Stimulated activated CD4-positive, alpha-beta T cell treated with anti-CD3 and anti-CD28 coated beads, Interleukin-1b, Interleukin-23, amount 100 ng/mL, for 48 hours (primary cell): ENCODE data around the gene SLC23A2.

Source experiments
- DNase-seq: peaks from one replicate; pipeline ENCODE4 v3.0.0-alpha.2; 2020

SLC23A2 gene

GRCh38 chr20:4811661-4812181 lies 189.6 kb downstream of the SLC23A2 start:
- DNase-seq = peak; percentile 37

GRCh38 chr20:4811257-4811656 lies 190.1 kb downstream of the SLC23A2 start:
- DNase-seq = no peak

- DNase-seq = no peak
Measured at GRCh38 chr20:4810426-4811019, 190.8 kb downstream of the SLC23A2 start.

- no peak for DNase-seq
Measured at GRCh38 chr20:4809707-4810106, 191.6 kb downstream of the SLC23A2 start.

- DNase-seq = no peak
Measured at GRCh38 chr20:4808872-4809271, 192.4 kb downstream of the SLC23A2 start.

- DNase-seq = no peak
Measured at GRCh38 chr20:4805663-4806449, 195.5 kb downstream of the SLC23A2 start.

- no peak for DNase-seq
Measured at GRCh38 chr20:4802527-4802926, 198.8 kb downstream of the SLC23A2 start.
